Esophagus squamous epithelium (tissue), 4 donors: ENCODE results near the gene PRKX.

Source experiments
- POLR2A ChIP-seq, 4 donors: fragments of 450-650 bp; IDR thresholded peaks; one replicate each; pipeline ENCODE4 v1.6.1; 2017; ENCODE audit warnings: antibody characterized with exemption in 4 of 4, mild to moderate bottlenecking in 4 of 4, moderate library complexity in 3 of 4
- TF ChIP-seq, protein P1 (sequence below), 6 experiments: fragments of 450-650 bp in 4 of 6; fragments of 200-600 bp in 2 of 6; sonication (generic) in 2 of 6; IDR thresholded peaks; one replicate each; pipeline ENCODE4 v1.5.1; 2016 to 2019; ENCODE audit warnings: antibody characterized with exemption in 6 of 6, mild to moderate bottlenecking in 4 of 6, moderate library complexity in 4 of 6

DNA sequence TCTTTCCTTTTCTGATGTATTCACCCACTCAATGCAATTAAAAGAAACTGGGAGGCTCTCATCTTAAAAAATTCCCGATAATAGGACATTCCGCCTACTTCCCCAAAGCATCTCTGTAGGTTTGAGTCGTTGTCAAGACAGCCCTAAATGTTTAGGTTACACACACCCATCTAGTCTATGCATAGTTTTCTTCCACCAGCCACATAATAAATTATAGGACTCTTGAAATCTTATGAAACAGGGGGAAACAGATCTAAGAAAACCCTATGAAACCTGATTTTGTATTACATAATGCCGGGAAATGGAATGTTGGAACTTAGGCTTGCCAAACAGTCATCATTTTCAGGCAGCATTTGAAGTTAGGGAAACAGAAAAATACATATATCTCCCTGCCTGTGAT lies 150.0 kb downstream of the PRKX start:
- TF ChIP-seq, protein P1, sequence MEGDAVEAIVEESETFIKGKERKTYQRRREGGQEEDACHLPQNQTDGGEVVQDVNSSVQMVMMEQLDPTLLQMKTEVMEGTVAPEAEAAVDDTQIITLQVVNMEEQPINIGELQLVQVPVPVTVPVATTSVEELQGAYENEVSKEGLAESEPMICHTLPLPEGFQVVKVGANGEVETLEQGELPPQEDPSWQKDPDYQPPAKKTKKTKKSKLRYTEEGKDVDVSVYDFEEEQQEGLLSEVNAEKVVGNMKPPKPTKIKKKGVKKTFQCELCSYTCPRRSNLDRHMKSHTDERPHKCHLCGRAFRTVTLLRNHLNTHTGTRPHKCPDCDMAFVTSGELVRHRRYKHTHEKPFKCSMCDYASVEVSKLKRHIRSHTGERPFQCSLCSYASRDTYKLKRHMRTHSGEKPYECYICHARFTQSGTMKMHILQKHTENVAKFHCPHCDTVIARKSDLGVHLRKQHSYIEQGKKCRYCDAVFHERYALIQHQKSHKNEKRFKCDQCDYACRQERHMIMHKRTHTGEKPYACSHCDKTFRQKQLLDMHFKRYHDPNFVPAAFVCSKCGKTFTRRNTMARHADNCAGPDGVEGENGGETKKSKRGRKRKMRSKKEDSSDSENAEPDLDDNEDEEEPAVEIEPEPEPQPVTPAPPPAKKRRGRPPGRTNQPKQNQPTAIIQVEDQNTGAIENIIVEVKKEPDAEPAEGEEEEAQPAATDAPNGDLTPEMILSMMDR (IDR thresholded peaks at IDR 0.05): no peak
- no peak for TF ChIP-seq POLR2A (IDR thresholded peaks at IDR 0.05)
